HepG2 (cell line): ENCODE measurements around the gene TFEB. TPM values are rescaled to one million over a fixed set of nuclear protein-coding genes. Genes with fewer than 3 reads are reported as not detected.

Experiments
- FOXO1 ChIP-seq: sonication (generic); formaldehyde crosslinking; IDR thresholded peaks from 2 replicates; pipeline ENCODE4 v1.4.0; 2020; ENCODE audit warnings: missing genetic modification reagents
- HNRNPK ChIP-seq: fragments of 200-400 bp; formaldehyde crosslinking; IDR thresholded peaks from 2 replicates; pipeline ENCODE4 v1.6.1; 2018; ENCODE audit warnings: low read length, low read depth, moderate library complexity, mild to moderate bottlenecking; ENCODE audit not compliant: poor library complexity, severe bottlenecking
- MAZ ChIP-seq, 2 experiments: sonication (generic) in 1 of 2; formaldehyde crosslinking in 1 of 2; IDR thresholded peaks; 2 replicates each; pipeline versions ENCODE4 v1.5.0 to v1.6.1; 2012 to 2020; ENCODE audit warnings: low read depth in 2 of 2, mild to moderate bottlenecking in 2 of 2, borderline replicate concordance in 1 of 2, improper control_type of control experiment in 1 of 2, low read length in 1 of 2, missing genetic modification reagents in 1 of 2, moderate library complexity in 1 of 2
- NONO ChIP-seq, 2 experiments: fragments of 450-650 bp in 1 of 2; sonication (generic) in 1 of 2; formaldehyde crosslinking in 1 of 2; IDR thresholded peaks in 1 of 2; conservative IDR thresholded peaks in 1 of 2; 2 replicates each; pipeline versions ENCODE4 v1.6.1 to v1.8.0; 2017 to 2022; ENCODE audit warnings: mild to moderate bottlenecking in 1 of 2, missing genetic modification reagents in 1 of 2, moderate library complexity in 1 of 2
- PCBP1 ChIP-seq: fragments of 200-400 bp; formaldehyde crosslinking; IDR thresholded peaks from 2 replicates; pipeline ENCODE4 v1.6.1; 2017; ENCODE audit warnings: mild to moderate bottlenecking, low read depth, low read length, borderline replicate concordance
- PHF5A ChIP-seq: IDR thresholded peaks from one replicate; pipeline ENCODE4 v1.6.1; 2018; ENCODE audit warnings: low read depth, missing genetic modification reagents; ENCODE audit not compliant: unreplicated experiment
- PPARG ChIP-seq: conservative IDR thresholded peaks from 2 replicates; pipeline ENCODE4 v1.6.1; 2016; ENCODE audit warnings: missing biosample characterization, missing genetic modification reagents
- REPIN1 ChIP-seq: sonication (generic); formaldehyde crosslinking; IDR thresholded peaks from 2 replicates; pipeline ENCODE4 v1.8.0; 2022; ENCODE audit warnings: missing genetic modification reagents, low read depth, mild to moderate bottlenecking, borderline replicate concordance
- ZC3H13 ChIP-seq: sonication (generic); formaldehyde crosslinking; IDR thresholded peaks from 2 replicates; pipeline ENCODE4 v1.8.1; 2023; ENCODE audit warnings: mild to moderate bottlenecking, missing genetic modification reagents, moderate library complexity
- ZKSCAN1 ChIP-seq: fragments of 150-350 bp; IDR thresholded peaks from 2 replicates; pipeline ENCODE4 v1.6.1; 2014; ENCODE audit warnings: low read length
- ZMYM4 ChIP-seq: sonication (generic); formaldehyde crosslinking; IDR thresholded peaks from 2 replicates; pipeline ENCODE4 v1.8.1; 2023; ENCODE audit warnings: mild to moderate bottlenecking, missing genetic modification reagents
- ZNF350 ChIP-seq: sonication (generic); formaldehyde crosslinking; IDR thresholded peaks from 2 replicates; pipeline ENCODE4 v1.4.0; 2020; ENCODE audit warnings: mild to moderate bottlenecking, low read depth, missing genetic modification reagents, borderline replicate concordance
- polyA plus RNA-seq, 8 experiments: library from polyadenylated mRNA; depleted of rRNA in 3 of 8; stranded (reverse) in 7 of 8; unstranded in 1 of 8; fragments of >200 nt; fragmentation: Illumina TruSeq in 4 of 8; extraction: Trizol in 4 of 8; gene quantifications; 2 replicates each; pipeline versions ENCODE4 v1.2.1 to v1.2.3, GENCODE V29; 2011 to 2016; ENCODE audit warnings: low read depth in 4 of 8, missing spikeins in 1 of 8, mixed read lengths in 1 of 8; ENCODE audit not compliant: insufficient read depth in 1 of 8
- total RNA-seq, 5 experiments: library from RNA; depleted of rRNA; stranded (reverse); fragments of >200 nt; fragmentation: Illumina TruSeq; extraction: Trizol; gene quantifications; 2 replicates each; pipeline ENCODE4 v1.2.3, GENCODE V29; 2016; ENCODE audit warnings: low read depth in 1 of 5
- TF ChIP-seq, protein P1 (sequence below): sonication (generic); formaldehyde crosslinking; IDR thresholded peaks from 2 replicates; pipeline ENCODE4 v1.5.1; 2020; ENCODE audit warnings: mild to moderate bottlenecking, missing genetic modification reagents, borderline replicate concordance
- TF ChIP-seq, protein P2 (sequence below): IDR thresholded peaks from 2 replicates; pipeline ENCODE4 v1.6.1; 2016
- TF ChIP-seq, protein P3 (sequence below): sonication (generic); formaldehyde crosslinking; IDR thresholded peaks from 2 replicates; pipeline ENCODE4 v1.5.0; 2020; ENCODE audit warnings: missing genetic modification reagents
- TF ChIP-seq, protein P4 (sequence below): sonication (generic); formaldehyde crosslinking; IDR thresholded peaks from 2 replicates; pipeline ENCODE4 v1.8.1; 2023; ENCODE audit warnings: mild to moderate bottlenecking, moderate library complexity, missing genetic modification reagents

TFEB gene
- total and polyA plus RNA-seq, 2 of the 13 experiments (the other 11 are each of a cell fraction or from before 2014, with no cell fraction given), result 13.3 to 18.7 TPM

DNA sequence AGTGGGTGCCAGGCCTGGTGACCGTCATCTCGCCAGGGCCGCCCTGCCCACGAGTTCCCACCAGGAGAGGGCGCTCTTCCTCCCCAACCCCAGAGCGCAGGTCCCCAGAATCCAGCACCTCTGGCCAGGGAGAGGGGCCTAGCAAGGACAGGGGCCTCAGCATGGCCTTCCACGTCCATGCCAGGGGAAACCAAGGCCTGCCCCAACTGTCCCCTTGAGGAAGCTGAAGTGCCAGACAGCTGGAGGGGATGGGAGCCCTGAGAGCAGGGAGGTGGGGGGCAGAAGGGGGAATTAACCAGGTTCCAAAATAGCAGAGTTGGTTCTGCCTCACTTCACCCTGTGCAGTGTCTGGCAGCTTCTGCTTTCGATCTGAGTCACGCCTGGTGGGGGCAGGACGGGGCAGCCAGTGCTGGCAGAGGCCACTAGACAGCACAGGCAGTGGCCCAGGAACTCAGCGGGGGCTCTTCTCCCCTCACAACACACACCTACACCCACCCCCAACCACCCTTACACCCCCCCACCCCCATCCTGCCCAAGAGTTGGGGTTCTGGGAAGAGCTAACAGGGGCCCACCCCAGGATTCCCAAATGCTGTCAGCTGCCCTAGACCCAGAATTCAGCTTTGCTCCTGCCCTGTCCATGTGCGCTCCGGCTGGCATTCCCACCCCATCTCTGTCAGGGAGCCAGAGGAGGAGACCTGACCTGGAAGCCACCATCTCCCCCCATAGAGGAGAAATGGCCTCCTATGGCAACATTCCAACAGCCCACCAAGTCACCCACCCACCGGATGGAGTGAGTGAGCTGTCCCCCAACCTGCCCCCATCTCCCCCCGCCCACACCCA is 29.2 kb downstream of the TFEB start (continued):
- no peak for TF ChIP-seq PPARG
- peak; percentile 59; the same call in 1 of the 2 replicates for TF ChIP-seq REPIN1 (CRISPR knock-in tag)
- 0 out of 2 replicates have a peak, but pooled peaks have one; percentile 36 for TF ChIP-seq ZKSCAN1
- peak; percentile 59; the same call in 1 of the 2 replicates for TF ChIP-seq MAZ (IDR thresholded peaks at IDR 0.05; ENCODE audit: borderline replicate concordance, low read depth, low read length)
- peak; percentile 64 for TF ChIP-seq MAZ (CRISPR knock-in tag; IDR thresholded peaks at IDR 0.05; ENCODE audit: low read depth)
- TF ChIP-seq NONO (IDR thresholded peaks at IDR 0.05), result no peak
- peak; percentile 53; the same call in 1 of the 2 replicates for TF ChIP-seq NONO (CRISPR knock-in tag; conservative IDR thresholded peaks at IDR 0.05)
- TF ChIP-seq ZC3H13 (CRISPR knock-in tag), result no peak
- TF ChIP-seq ZNF350 (CRISPR knock-in tag), result 0 out of 2 replicates have a peak, but pooled peaks have one; percentile 51
- TF ChIP-seq, protein P1, sequence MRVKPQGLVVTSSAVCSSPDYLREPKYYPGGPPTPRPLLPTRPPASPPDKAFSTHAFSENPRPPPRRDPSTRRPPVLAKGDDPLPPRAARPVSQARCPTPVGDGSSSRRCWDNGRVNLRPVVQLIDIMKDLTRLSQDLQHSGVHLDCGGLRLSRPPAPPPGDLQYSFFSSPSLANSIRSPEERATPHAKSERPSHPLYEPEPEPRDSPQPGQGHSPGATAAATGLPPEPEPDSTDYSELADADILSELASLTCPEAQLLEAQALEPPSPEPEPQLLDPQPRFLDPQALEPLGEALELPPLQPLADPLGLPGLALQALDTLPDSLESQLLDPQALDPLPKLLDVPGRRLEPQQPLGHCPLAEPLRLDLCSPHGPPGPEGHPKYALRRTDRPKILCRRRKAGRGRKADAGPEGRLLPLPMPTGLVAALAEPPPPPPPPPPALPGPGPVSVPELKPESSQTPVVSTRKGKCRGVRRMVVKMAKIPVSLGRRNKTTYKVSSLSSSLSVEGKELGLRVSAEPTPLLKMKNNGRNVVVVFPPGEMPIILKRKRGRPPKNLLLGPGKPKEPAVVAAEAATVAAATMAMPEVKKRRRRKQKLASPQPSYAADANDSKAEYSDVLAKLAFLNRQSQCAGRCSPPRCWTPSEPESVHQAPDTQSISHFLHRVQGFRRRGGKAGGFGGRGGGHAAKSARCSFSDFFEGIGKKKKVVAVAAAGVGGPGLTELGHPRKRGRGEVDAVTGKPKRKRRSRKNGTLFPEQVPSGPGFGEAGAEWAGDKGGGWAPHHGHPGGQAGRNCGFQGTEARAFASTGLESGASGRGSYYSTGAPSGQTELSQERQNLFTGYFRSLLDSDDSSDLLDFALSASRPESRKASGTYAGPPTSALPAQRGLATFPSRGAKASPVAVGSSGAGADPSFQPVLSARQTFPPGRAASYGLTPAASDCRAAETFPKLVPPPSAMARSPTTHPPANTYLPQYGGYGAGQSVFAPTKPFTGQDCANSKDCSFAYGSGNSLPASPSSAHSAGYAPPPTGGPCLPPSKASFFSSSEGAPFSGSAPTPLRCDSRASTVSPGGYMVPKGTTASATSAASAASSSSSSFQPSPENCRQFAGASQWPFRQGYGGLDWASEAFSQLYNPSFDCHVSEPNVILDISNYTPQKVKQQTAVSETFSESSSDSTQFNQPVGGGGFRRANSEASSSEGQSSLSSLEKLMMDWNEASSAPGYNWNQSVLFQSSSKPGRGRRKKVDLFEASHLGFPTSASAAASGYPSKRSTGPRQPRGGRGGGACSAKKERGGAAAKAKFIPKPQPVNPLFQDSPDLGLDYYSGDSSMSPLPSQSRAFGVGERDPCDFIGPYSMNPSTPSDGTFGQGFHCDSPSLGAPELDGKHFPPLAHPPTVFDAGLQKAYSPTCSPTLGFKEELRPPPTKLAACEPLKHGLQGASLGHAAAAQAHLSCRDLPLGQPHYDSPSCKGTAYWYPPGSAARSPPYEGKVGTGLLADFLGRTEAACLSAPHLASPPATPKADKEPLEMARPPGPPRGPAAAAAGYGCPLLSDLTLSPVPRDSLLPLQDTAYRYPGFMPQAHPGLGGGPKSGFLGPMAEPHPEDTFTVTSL (CRISPR knock-in tag), result no peak; the same call in 1 of the 2 replicates
- peak; percentile 15; the same call in 1 of the 2 replicates for TF ChIP-seq ZMYM4 (CRISPR knock-in tag)
- TF ChIP-seq PHF5A, result no peak
- TF ChIP-seq FOXO1 (CRISPR knock-in tag), result peak; percentile 45; the same call in 1 of the 2 replicates
- TF ChIP-seq, protein P2, sequence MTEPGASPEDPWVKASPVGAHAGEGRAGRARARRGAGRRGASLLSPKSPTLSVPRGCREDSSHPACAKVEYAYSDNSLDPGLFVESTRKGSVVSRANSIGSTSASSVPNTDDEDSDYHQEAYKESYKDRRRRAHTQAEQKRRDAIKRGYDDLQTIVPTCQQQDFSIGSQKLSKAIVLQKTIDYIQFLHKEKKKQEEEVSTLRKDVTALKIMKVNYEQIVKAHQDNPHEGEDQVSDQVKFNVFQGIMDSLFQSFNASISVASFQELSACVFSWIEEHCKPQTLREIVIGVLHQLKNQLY, result no peak
- TF ChIP-seq HNRNPK, result peak; percentile 53
- TF ChIP-seq, protein P3, sequence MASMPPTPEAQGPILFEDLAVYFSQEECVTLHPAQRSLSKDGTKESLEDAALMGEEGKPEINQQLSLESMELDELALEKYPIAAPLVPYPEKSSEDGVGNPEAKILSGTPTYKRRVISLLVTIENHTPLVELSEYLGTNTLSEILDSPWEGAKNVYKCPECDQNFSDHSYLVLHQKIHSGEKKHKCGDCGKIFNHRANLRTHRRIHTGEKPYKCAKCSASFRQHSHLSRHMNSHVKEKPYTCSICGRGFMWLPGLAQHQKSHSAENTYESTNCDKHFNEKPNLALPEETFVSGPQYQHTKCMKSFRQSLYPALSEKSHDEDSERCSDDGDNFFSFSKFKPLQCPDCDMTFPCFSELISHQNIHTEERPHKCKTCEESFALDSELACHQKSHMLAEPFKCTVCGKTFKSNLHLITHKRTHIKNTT, result no peak
- 0 out of 2 replicates have a peak, but pooled peaks have one; percentile 69 for TF ChIP-seq PCBP1
- TF ChIP-seq, protein P4, sequence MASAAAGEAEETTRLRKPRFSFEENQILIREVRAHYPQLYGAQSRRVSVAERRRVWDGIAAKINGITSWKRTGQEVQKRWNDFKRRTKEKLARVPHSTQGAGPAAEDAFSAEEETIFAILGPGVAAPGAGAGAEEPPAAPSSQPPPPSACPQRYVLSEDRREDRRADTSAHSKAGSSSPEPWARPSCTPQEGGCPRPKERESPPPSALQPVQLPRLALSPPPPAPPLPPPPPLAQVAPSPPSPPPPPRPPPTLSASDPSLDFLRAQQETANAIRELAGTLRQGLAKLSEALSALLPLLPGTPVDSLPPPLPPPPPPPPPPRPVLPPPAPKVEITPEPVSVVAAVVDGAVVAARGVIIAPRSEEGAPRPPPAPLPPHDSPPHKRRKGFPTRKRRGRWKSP (CRISPR knock-in tag), result 0 out of 2 replicates have a peak, but pooled peaks have one; percentile 55
